Measurements from ENCODE around the gene ALG9. TPM values are rescaled to one million over a fixed set of nuclear protein-coding genes. Genes with fewer than 3 reads are reported as not detected.

ALG9 gene
- total RNA-seq, 2 experiments from 2014 or later: 29.2 to 31.1 TPM

DNA sequence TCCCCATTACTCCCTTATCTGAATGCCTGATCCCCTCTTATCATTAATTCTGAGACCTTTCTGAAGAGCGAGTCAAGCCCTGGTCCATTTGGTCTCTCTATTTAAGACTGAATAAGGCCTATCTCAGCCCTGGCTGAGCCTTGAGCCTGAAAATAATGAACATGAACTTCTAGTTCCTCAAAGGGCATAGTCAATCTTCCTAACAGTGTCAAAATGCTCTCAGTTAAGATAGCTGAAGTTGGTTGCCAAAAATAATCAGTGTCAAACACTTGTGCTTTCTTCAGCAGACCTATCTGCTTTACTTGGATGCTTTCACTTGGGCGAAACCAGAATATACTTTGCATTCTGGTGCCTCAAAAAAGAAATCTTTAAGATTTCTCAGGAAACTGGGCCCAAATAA, 62.5 kb downstream of the ALG9 start:
- Mint-ChIP-seq H3K27me3 (ENCODE audit: low read depth) (no peaks in the 10 kb centered on the region), H3K9me3 (ENCODE audit: insufficient read depth) (no peaks in the 10 kb centered on the region), H3K27ac (no peak overlapping the region), H3K4me1 (ENCODE audit: low read depth) (no peaks in the 10 kb centered on the region), H3K36me3 (ENCODE audit: low read depth) (peaks cover 31% of the 10 kb centered on the region), H3K4me3 (no peak overlapping the region)
- POLR2A ChIA-PET: interaction anchor here (1.4 kb wide), 1 partner anchor 42 kb away, joined by 3 read pairs; the partner anchor contains the start of gene PPP2R1B
- CTCF ChIA-PET: no interaction called here
- no peak for DNase-seq
- ATAC-seq: no peak

DNA sequence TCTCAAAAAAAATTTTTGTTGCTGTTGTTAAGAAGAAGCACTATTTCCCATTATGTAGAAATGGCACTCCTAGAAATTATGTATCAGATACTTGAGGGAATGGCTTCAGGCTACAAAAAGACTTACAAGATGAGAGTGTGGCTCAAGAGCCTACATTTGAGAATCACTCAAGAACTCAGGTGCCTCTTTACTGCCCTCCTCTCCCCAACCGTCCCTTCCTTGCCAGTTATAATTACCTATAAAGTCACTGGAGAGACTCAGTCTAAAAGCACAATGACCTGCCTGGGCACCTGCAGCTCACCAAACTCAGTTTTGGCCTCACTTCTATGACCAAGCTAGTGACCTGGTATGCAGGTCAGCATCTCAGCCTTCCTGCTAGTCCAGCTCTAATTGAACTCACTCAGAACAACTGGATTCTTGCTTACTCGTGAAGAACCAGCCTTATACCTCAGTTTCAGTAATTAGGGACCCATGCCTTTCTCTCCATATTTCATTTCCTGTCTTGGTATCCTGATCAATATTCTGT, 63.3 kb downstream of the ALG9 start:
- H3K27ac Mint-ChIP-seq: no peak overlapping the region
- H3K4me1 Mint-ChIP-seq (ENCODE audit: low read depth): no peaks in the 10 kb centered on the region
- CTCF ChIA-PET: no interaction called here
- peaks cover 32% of the 10 kb centered on the region for H3K36me3 Mint-ChIP-seq (ENCODE audit: low read depth)
- no peaks in the 10 kb centered on the region for H3K9me3 Mint-ChIP-seq (ENCODE audit: insufficient read depth)
- H3K27me3 Mint-ChIP-seq (ENCODE audit: low read depth): no peaks in the 10 kb centered on the region
- DNase-seq (no peak), ATAC-seq (no peak)
- POLR2A ChIA-PET: interaction anchor here (1.4 kb wide), 1 partner anchor 41 kb away, joined by 3 read pairs; the partner anchor contains the start of gene PPP2R1B
- H3K4me3 Mint-ChIP-seq: no peak overlapping the region

GRCh38 chr11:111807076-111807475, 64.3 kb downstream of the ALG9 start:
- no peak for DNase-seq
- Mint-ChIP-seq H3K36me3 (ENCODE audit: low read depth) (peaks cover 30% of the 10 kb centered on the region), H3K4me1 (ENCODE audit: low read depth) (no peaks in the 10 kb centered on the region), H3K27me3 (ENCODE audit: low read depth) (no peaks in the 10 kb centered on the region), H3K9me3 (ENCODE audit: insufficient read depth) (no peaks in the 10 kb centered on the region), H3K4me3 (no peak overlapping the region), H3K27ac (peak overlapping the region; percentile 4)
- POLR2A ChIA-PET: no interaction called here
- CTCF ChIA-PET: no interaction called here
- ATAC-seq: no peak

DNA sequence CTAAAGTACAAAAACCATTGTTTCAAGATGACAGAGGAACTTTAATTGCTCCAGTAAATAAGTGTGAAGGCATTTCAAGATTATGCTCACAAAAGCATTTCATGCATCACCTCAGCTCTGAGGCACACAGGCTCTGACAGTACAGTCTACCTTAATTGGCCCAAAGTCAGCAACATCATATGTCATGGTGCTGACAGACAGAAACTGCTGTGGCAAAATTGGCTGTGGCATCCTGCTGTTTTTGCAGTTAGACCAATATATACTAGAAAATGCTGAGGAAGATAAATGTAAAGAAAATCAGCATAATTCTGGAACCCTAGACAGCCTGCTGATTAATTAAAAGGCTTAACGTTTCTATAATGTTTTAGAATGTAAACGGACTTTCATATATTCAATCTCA, 70.2 kb downstream of the ALG9 start:
- H3K27ac Mint-ChIP-seq: no peak overlapping the region
- no peak overlapping the region for H3K4me3 Mint-ChIP-seq
- H3K9me3 Mint-ChIP-seq (ENCODE audit: insufficient read depth): no peaks in the 10 kb centered on the region
- ChIA-PET CTCF (no interaction called here), POLR2A (no interaction called here)
- ATAC-seq (no peak), DNase-seq (no peak)
- H3K36me3 Mint-ChIP-seq (ENCODE audit: low read depth): peaks cover 50% of the 10 kb centered on the region
- H3K27me3 Mint-ChIP-seq (ENCODE audit: low read depth): no peaks in the 10 kb centered on the region
- H3K4me1 Mint-ChIP-seq (ENCODE audit: low read depth): peaks cover 9% of the 10 kb centered on the region

DNA sequence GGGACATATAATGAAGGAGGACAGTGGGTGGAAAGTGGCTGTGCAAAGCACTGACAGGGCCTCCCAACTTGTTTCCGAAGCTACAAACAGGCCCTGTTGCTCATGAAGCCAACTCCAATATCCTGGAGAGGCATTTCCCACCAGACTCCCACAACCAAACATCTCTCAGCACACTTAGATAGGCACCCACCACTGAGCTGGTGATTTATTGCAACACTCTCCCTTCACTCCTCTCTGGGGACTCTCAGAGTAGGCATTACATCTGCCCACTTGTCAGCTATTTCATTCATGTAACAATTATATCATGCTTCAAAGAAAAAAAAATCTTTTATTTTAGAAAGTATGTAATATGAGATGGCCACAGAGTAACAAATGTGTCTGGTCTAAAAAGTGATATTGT, 73.1 kb downstream of the ALG9 start:
- POLR2A ChIA-PET: interaction anchor here (0.6 to 1.2 kb wide), 2 partner anchors 10 to 205 kb away, joined by 3 read pairs; no protein-coding TSS in a partner anchor
- H3K4me3 Mint-ChIP-seq: no peak overlapping the region
- CTCF ChIA-PET: interaction anchor here (4.5 kb wide), 1 partner anchor 21 kb away, joined by 26 read pairs; no protein-coding TSS in a partner anchor
- H3K9me3 Mint-ChIP-seq (ENCODE audit: insufficient read depth): no peaks in the 10 kb centered on the region
- DNase-seq (no peak), ATAC-seq (no peak)
- peaks cover 46% of the 10 kb centered on the region for H3K36me3 Mint-ChIP-seq (ENCODE audit: low read depth)
- H3K27ac Mint-ChIP-seq: no peak overlapping the region
- no peaks in the 10 kb centered on the region for H3K27me3 Mint-ChIP-seq (ENCODE audit: low read depth)
- peaks cover 9% of the 10 kb centered on the region for H3K4me1 Mint-ChIP-seq (ENCODE audit: low read depth)

- Mint-ChIP-seq H3K9me3 (ENCODE audit: insufficient read depth) (no peaks in the 10 kb centered on the region), H3K27ac (no peak overlapping the region), H3K4me3 (no peak overlapping the region), H3K36me3 (ENCODE audit: low read depth) (peaks cover 42% of the 10 kb centered on the region), H3K27me3 (ENCODE audit: low read depth) (no peaks in the 10 kb centered on the region), H3K4me1 (ENCODE audit: low read depth) (peaks cover 9% of the 10 kb centered on the region)
- CTCF ChIA-PET: interaction anchor here (1.0 to 4.5 kb wide), 4 partner anchors 11 to 210 kb away, joined by 3 to 26 read pairs (median 4); no protein-coding TSS in a partner anchor
- POLR2A ChIA-PET: interaction anchor here (1.1 to 1.2 kb wide), 2 partner anchors 8 to 20 kb away, joined by 3 read pairs; no protein-coding TSS in a partner anchor
- no peak for DNase-seq
- ATAC-seq: no peak
Measured at GRCh38 chr11:111797145-111797581, 74.2 kb downstream of the ALG9 start.

GRCh38 chr11:111796696-111797095, 74.7 kb downstream of the ALG9 start:
- ATAC-seq: no peak
- ChIA-PET CTCF (interaction anchor here (1.0 to 4.5 kb wide), 4 partner anchors 10 to 210 kb away, joined by 3 to 26 read pairs (median 4); no protein-coding TSS in a partner anchor), POLR2A (interaction anchor here (1.1 kb wide), 1 partner anchor 20 kb away, joined by 3 read pairs; no protein-coding TSS in a partner anchor)
- H3K4me3 Mint-ChIP-seq: no peak overlapping the region
- H3K4me1 Mint-ChIP-seq (ENCODE audit: low read depth): peaks cover 9% of the 10 kb centered on the region
- H3K36me3 Mint-ChIP-seq (ENCODE audit: low read depth): peaks cover 39% of the 10 kb centered on the region
- no peak for DNase-seq
- no peak overlapping the region for H3K27ac Mint-ChIP-seq
- H3K9me3 Mint-ChIP-seq (ENCODE audit: insufficient read depth): no peaks in the 10 kb centered on the region
- no peaks in the 10 kb centered on the region for H3K27me3 Mint-ChIP-seq (ENCODE audit: low read depth)

- Mint-ChIP-seq H3K36me3 (ENCODE audit: low read depth) (peaks cover 34% of the 10 kb centered on the region), H3K9me3 (ENCODE audit: insufficient read depth) (no peaks in the 10 kb centered on the region), H3K27ac (no peak overlapping the region), H3K4me3 (no peak overlapping the region), H3K27me3 (ENCODE audit: low read depth) (no peaks in the 10 kb centered on the region), H3K4me1 (ENCODE audit: low read depth) (peaks cover 9% of the 10 kb centered on the region)
- ATAC-seq (no peak), DNase-seq (no peak)
- ChIA-PET CTCF (interaction anchor here (1.7 to 4.5 kb wide), 2 partner anchors 15 to 19 kb away, joined by 5 to 26 read pairs; no protein-coding TSS in a partner anchor), POLR2A (no interaction called here)
Measured at GRCh38 chr11:111795334-111795985, 75.9 kb downstream of the ALG9 start.

DNA sequence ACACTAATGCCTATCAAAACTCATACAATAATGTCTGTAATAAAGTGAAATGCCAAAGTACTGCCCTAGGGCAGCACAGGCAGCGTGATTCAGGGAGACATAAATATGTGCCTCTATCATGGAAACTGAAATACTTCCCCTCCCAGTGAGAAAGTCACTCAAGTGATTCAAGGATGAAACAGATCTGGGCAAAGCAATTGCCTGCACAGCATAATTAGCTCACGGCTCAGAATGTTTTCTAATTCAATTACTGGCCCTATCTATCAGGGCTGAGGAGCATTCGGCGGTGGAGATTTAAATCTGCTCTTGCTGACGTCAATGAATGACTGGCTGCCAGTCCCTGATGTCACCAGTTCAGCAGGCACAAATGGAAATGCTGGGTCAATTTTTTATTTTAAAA, 77.5 kb downstream of the ALG9 start:
- ChIA-PET POLR2A (no interaction called here), CTCF (interaction anchor here (4.5 kb wide), 1 partner anchor 17 kb away, joined by 26 read pairs; no protein-coding TSS in a partner anchor)
- H3K27ac Mint-ChIP-seq: no peak overlapping the region
- H3K27me3 Mint-ChIP-seq (ENCODE audit: low read depth): no peaks in the 10 kb centered on the region
- no peak for ATAC-seq
- peaks cover 9% of the 10 kb centered on the region for H3K4me1 Mint-ChIP-seq (ENCODE audit: low read depth)
- peaks cover 26% of the 10 kb centered on the region for H3K36me3 Mint-ChIP-seq (ENCODE audit: low read depth)
- no peak overlapping the region for H3K4me3 Mint-ChIP-seq
- no peaks in the 10 kb centered on the region for H3K9me3 Mint-ChIP-seq (ENCODE audit: insufficient read depth)
- DNase-seq: no peak

- H3K4me1 Mint-ChIP-seq (ENCODE audit: low read depth): peaks cover 9% of the 10 kb centered on the region
- no peaks in the 10 kb centered on the region for H3K27me3 Mint-ChIP-seq (ENCODE audit: low read depth)
- H3K4me3 Mint-ChIP-seq: no peak overlapping the region
- no peaks in the 10 kb centered on the region for H3K9me3 Mint-ChIP-seq (ENCODE audit: insufficient read depth)
- ChIA-PET POLR2A (no interaction called here), CTCF (interaction anchor here (0.9 to 1.8 kb wide), 2 partner anchors 16 to 48 kb away, joined by 4 to 5 read pairs; no protein-coding TSS in a partner anchor)
- DNase-seq (no peak), ATAC-seq (no peak)
- H3K36me3 Mint-ChIP-seq (ENCODE audit: low read depth): peaks cover 22% of the 10 kb centered on the region
- H3K27ac Mint-ChIP-seq: no peak overlapping the region
Measured at GRCh38 chr11:111792955-111793500, 78.4 kb downstream of the ALG9 start.

GRCh38 chr11:111792314-111792713, 79.1 kb downstream of the ALG9 start:
- ChIA-PET POLR2A (no interaction called here), CTCF (interaction anchor here (0.9 to 1.8 kb wide), 3 partner anchors 15 to 205 kb away, joined by 3 to 4 read pairs (median 3); no protein-coding TSS in a partner anchor)
- no peak for ATAC-seq
- Mint-ChIP-seq H3K4me3 (no peak overlapping the region), H3K36me3 (ENCODE audit: low read depth) (peaks cover 18% of the 10 kb centered on the region), H3K27ac (no peak overlapping the region), H3K27me3 (ENCODE audit: low read depth) (no peaks in the 10 kb centered on the region), H3K4me1 (ENCODE audit: low read depth) (peaks cover 9% of the 10 kb centered on the region), H3K9me3 (ENCODE audit: insufficient read depth) (no peaks in the 10 kb centered on the region)
- no peak for DNase-seq

DNA sequence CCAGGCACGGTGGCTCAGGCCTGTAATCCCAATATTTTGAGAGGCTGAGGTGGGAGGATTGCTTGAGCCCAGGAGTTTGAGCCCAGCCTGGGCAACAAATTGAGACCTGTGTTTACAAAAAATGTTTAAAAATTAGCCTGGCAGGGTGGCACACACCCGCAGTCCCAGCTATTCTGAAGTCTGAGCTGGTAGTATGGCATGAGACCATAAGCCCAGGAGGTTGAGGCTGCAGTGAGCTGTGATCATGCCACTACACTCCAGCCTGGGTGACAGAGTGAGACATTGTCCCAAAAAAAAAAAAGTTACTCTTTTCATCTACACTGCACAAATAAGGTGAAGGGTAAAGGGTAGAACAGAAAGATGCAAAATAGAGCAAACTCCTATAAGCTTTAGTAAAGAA, 82.9 kb downstream of the ALG9 start:
- Mint-ChIP-seq H3K4me1 (ENCODE audit: low read depth) (no peaks in the 10 kb centered on the region), H3K9me3 (ENCODE audit: insufficient read depth) (no peaks in the 10 kb centered on the region), H3K27me3 (ENCODE audit: low read depth) (no peaks in the 10 kb centered on the region), H3K27ac (no peak overlapping the region), H3K4me3 (no peak overlapping the region), H3K36me3 (ENCODE audit: low read depth) (peaks cover 7% of the 10 kb centered on the region)
- CTCF ChIA-PET: interaction anchor here (0.6 kb wide), 1 partner anchor 218 kb away, joined by 3 read pairs; no protein-coding TSS in a partner anchor
- ATAC-seq (no peak), DNase-seq (no peak)
- POLR2A ChIA-PET: interaction anchor here (0.6 to 0.9 kb wide), 3 partner anchors 9 to 337 kb away, joined by 3 to 7 read pairs (median 3); no protein-coding TSS in a partner anchor
